Fibroblast of villous mesenchyme (primary cell): ENCODE measurements around the gene NCKAP5. TPM values are rescaled to one million over a fixed set of nuclear protein-coding genes. Genes with fewer than 3 reads are reported as not detected.

Source experiments
- DNase-seq: peaks from one replicate; pipeline ENCODE4 v3.0.0-alpha.2; 2010; ENCODE audit warnings: low read depth
- H3K4me3 ChIP-seq: 2 replicates; pipeline ENCODE4 v1.5.1; 2011; ENCODE audit warnings: low read depth, mild to moderate bottlenecking, low read length
- total RNA-seq: library from RNA; depleted of rRNA; stranded (reverse); fragments of >200 nt; gene quantifications from 2 replicates; pipeline ENCODE4 v1.2.3, GENCODE V29; 2012
- TF ChIP-seq, protein P1 (sequence below): IDR thresholded peaks from 2 replicates; pipeline ENCODE4 v1.5.1; 2012; ENCODE audit warnings: low read depth, mild to moderate bottlenecking, low read length; ENCODE audit not compliant: insufficient read depth

NCKAP5 gene
- total RNA-seq, 1 donor = 47.9 TPM

DNA sequence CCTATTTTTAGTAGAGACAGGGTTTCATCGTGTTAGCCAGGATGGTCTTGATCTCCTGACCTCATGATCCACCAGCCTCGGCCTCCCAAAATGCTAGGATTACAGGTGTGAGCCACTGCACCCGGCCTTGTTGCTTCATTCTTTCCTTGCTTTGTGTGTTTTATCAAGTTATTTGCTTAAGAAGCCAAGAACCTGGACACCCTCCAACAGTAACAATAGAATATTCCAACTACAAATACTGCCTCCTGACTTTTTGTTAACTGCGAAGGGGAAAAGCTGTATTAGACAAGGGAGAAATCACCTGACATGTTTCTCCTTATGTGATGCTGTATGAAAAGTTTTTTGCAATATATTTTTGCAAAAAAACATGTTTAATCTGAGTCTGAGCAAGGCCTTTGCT lies 297.2 kb downstream of the NCKAP5 start:
- no peak for DNase-seq
- H3K4me3 ChIP-seq = no peak overlapping the region
- TF ChIP-seq, protein P1, sequence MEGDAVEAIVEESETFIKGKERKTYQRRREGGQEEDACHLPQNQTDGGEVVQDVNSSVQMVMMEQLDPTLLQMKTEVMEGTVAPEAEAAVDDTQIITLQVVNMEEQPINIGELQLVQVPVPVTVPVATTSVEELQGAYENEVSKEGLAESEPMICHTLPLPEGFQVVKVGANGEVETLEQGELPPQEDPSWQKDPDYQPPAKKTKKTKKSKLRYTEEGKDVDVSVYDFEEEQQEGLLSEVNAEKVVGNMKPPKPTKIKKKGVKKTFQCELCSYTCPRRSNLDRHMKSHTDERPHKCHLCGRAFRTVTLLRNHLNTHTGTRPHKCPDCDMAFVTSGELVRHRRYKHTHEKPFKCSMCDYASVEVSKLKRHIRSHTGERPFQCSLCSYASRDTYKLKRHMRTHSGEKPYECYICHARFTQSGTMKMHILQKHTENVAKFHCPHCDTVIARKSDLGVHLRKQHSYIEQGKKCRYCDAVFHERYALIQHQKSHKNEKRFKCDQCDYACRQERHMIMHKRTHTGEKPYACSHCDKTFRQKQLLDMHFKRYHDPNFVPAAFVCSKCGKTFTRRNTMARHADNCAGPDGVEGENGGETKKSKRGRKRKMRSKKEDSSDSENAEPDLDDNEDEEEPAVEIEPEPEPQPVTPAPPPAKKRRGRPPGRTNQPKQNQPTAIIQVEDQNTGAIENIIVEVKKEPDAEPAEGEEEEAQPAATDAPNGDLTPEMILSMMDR = no peak

DNA sequence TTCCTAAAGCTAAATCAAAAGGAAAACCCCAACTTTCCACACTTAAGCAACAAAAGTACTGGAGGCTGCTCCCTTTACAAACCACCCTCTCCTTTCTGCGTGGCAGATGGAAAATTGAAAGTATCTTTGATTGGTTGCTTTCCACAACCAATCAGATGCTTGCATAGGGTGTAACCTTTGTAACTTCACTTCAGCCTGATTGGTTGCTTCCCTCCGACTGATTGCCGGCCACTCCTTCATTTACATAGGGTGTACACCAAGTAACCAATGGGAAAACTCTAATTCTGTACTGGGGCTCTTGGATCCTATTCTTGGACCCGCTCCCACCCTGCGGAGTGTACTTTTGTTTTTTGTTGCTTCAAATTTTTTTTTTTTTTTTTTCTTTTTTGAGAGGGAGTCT lies 297.7 kb downstream of the NCKAP5 start:
- no peak for DNase-seq
- TF ChIP-seq, protein P1 = no peak
- no peak overlapping the region for H3K4me3 ChIP-seq

DNA sequence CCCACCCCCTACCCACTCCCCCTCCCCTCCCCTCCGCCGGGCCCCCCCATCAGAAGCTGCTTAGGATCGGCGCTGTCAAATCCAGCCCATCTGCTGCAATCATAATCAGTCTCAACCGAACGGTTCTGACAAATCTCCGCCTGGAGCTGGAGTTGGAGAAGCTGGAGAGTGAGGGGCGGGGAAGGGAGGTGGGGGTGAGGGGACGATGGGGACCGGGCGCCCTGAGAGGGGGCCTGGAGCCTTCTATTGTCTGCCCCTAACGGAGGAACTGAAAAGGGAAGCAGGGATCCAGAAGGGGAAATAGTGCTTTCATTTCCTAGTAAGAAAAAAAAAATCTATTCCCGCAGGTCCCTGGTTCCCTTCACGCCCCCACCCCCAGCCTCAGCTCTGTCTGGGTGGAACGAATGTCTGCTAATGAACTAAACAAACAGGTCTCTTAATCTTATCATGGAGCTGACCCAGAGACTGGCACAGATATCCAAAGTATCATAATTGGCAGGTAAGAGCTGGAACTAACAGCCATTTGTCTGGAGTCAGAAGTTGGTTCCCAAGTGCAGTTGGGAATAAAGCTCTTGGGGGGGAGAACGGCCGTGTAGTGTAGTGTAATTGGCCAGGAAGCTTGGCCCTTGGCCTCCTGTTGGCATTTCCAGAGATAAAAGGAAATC lies 301.2 kb downstream of the NCKAP5 start:
- H3K4me3 ChIP-seq = peak overlapping the region; percentile 57
- TF ChIP-seq, protein P1 = no peak
- DNase-seq = no peak

DNA sequence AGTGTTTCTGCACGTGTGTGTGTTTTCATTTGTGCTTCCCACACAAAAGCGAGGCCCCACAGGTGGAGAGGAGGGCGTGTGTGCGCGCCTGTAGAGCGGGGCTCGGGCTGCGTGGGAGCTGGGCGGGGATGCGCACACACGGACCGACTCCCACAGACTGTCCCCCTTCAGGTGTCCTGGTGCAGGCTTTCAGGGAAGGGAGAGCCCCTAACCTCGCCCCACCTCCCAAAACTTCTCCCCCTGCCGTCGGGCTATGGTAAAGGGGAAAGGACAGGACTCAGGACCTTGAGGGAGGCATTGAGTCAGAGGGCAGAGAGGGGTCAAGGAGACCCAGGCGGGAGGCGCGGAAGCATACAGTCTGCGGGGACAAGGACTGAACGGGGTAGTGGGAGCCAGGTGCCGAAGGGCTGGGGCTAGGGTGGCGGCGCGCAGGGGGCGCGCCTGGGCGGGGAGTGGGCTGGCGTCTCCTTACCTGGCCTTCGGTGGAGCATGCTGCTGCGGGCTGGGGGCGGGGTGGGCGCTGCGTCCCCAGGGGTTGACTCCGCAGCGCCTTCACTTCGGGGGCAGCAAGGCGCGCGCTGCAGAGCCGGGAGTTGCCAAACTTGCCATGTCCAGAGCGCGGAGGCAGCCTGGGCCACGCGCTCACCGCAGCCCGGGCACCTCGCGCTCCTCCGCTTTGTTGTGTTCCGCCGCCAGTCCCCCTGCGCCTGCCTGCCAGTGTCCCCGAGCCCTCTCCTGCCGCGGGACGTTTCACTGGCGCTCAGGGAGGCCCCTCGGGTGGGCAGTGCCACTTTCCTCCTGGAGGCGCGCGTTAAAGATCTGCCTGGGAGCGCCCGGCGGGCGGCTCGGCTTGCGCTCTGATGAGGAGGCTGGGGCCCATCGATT lies 302.0 kb downstream of the NCKAP5 start:
- DNase-seq = no peak

DNA sequence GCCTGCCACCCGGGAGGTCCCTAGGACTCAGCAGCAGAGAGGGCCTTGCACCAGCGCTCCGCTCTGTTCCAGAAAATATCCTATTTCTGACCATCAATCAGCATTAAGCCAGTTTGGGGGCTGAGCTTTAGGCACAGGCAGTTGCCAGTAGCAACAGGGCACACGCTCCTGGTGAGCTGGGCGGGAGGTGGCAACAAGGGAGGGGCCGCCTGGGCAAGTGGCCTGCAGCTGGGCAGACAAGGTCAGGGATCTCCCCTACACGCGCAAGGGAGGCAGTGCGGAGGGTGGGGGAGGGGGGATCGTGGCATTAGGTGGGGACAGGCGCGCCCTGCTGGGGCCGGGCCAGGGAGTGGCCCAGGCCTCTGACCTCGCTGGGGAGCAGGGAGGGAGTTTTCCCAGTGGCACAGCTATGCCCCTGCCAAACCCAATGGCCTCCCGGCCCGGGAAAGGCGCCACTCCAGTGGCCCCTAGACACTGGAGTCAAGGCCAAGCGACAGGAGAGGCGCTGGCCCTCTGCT lies 302.8 kb downstream of the NCKAP5 start:
- H3K4me3 ChIP-seq = peak overlapping the region; percentile 57
- no peak for DNase-seq
- TF ChIP-seq, protein P1 = no peak

More for the DNA sequence above, 302.0 kb downstream of the NCKAP5 start:
- H3K4me3 ChIP-seq = peak overlapping the region; percentile 57
- TF ChIP-seq, protein P1 = no peak

DNA sequence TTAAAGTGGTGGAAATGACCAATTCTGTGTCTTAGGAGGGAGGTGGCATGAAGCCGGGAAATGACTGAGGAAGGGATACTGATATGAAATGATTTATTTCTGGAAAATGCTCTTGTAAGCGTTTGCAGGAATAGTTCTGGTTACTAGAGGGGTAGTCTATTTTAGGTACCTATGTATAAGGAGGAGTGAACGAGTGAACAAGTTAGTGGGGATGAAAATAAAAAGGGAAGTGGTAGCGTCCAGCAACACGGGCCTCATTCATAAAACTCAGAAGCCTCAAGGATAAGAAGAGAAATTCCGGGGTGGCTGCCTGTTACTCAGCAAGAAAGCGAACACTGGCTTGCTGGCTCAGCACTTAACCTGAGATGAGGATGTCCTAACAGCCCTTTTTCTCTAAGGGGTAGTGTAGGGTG lies 303.3 kb downstream of the NCKAP5 start:
- H3K4me3 ChIP-seq = no peak overlapping the region
- no peak for DNase-seq
- TF ChIP-seq, protein P1 = no peak
